ENCODE results near the gene CFHR5. TPM values are rescaled to one million over a fixed set of nuclear protein-coding genes. Genes with fewer than 3 reads are reported as not detected.
"Not testable (repeated sequence)": the region's sequence is repeated elsewhere in the genome, so short reads cannot be mapped to it uniquely, and the experiment has no call there.

The CFHR5 gene
- not detected for total RNA-seq
- not detected for polyA plus RNA-seq
- long read RNA-seq, donor 1, result 0 reads
- long read RNA-seq, donor 2, result 0 reads
- long read RNA-seq, donor 3, result 0 reads
- long read RNA-seq, donor 4, result 0 reads
- long read RNA-seq, donor 5, result 0 reads
- long read RNA-seq, donor 6, result 0 reads
- long read RNA-seq, donor 7, result 0 reads
- long read RNA-seq, donor 8, result 0 reads
- long read RNA-seq, donor 9, result 0 reads
- long read RNA-seq, donor 10, result 0 reads

DNA sequence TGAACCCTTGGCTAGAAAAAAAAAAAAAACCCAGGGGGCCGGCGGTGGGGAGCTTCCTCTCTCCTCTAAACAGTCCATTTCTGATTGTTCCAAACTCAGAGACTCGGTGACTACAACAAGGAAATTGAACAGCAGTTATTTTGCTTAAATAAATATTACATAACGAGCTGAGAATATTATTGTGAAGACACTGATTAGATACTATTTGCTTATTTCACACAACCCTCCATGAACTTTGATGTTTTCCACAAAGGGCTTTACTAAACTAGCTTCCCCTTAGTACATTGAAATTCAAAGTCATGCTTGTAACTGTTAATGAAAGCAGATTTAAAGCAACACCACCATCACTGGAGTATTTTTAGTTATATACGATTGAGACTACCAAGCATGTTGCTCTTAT, at the start of gene CFHR5:
Gene CFHR5, plus strand, starts transcription at position 279 of the 400 bp plus-strand sequence. Its CDS starts 109 bp downstream, at position 388.
- no peak within 1 kb of the TSS for H3K27ac ChIP-seq
- 58 to 69% (median 59%) methylated on average over 5 of the region's 5 CpGs for WGBS, 4 donors
- no peak for TF ChIP-seq POLR2A (IDR thresholded peaks at IDR 0.05)
- TF ChIP-seq, protein P1, sequence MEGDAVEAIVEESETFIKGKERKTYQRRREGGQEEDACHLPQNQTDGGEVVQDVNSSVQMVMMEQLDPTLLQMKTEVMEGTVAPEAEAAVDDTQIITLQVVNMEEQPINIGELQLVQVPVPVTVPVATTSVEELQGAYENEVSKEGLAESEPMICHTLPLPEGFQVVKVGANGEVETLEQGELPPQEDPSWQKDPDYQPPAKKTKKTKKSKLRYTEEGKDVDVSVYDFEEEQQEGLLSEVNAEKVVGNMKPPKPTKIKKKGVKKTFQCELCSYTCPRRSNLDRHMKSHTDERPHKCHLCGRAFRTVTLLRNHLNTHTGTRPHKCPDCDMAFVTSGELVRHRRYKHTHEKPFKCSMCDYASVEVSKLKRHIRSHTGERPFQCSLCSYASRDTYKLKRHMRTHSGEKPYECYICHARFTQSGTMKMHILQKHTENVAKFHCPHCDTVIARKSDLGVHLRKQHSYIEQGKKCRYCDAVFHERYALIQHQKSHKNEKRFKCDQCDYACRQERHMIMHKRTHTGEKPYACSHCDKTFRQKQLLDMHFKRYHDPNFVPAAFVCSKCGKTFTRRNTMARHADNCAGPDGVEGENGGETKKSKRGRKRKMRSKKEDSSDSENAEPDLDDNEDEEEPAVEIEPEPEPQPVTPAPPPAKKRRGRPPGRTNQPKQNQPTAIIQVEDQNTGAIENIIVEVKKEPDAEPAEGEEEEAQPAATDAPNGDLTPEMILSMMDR (IDR thresholded peaks at IDR 0.05), result no peak
- H3K27me3 ChIP-seq, result no peaks in the 10 kb centered on the region
- H3K4me3 ChIP-seq, result no peak within 1 kb of the TSS
- DNase-seq, result no peak
- H3K36me3 ChIP-seq (replicated peaks in 1 of 2), result no peaks in the 10 kb centered on the region
- intact Hi-C loops (cut with DNase I), result no loop called here
- H3K4me1 ChIP-seq (replicated peaks in 1 of 2), result no peaks in the 10 kb centered on the region
- H3K9me3 ChIP-seq (replicated peaks in 1 of 3), result no peaks in the 10 kb centered on the region

DNA sequence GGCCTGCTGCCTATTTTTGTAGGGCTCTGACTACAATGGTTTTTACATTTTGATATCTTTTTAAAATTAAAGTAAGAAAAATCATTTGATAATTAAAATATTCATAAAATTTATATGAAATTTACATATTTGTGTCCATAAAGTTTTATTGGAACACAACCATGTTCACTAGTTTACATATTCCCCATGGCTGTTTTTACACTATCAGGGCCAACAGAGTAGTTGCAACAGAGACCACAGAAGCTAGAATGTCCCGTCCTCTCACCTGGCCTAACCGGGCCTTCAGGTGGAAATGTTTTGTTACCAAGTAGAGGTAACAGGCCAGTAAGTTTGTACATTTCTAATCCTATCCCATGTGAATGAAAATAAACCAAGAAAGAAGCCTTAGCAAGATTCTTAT, 44.5 kb upstream of the CFHR5 start:
- intact Hi-C loops (cut with DNase I); H3K9me3 ChIP-seq (replicated peaks in 1 of 3); H3K27ac ChIP-seq; H3K4me3 ChIP-seq; H3K27me3 ChIP-seq; H3K4me1 ChIP-seq (replicated peaks in 1 of 2); H3K36me3 ChIP-seq (replicated peaks in 1 of 2); DNase-seq: not testable (repeated sequence)
- 75 to 86% (median 82%) methylated on average over 2 of the region's 2 CpGs for WGBS, 4 donors

DNA sequence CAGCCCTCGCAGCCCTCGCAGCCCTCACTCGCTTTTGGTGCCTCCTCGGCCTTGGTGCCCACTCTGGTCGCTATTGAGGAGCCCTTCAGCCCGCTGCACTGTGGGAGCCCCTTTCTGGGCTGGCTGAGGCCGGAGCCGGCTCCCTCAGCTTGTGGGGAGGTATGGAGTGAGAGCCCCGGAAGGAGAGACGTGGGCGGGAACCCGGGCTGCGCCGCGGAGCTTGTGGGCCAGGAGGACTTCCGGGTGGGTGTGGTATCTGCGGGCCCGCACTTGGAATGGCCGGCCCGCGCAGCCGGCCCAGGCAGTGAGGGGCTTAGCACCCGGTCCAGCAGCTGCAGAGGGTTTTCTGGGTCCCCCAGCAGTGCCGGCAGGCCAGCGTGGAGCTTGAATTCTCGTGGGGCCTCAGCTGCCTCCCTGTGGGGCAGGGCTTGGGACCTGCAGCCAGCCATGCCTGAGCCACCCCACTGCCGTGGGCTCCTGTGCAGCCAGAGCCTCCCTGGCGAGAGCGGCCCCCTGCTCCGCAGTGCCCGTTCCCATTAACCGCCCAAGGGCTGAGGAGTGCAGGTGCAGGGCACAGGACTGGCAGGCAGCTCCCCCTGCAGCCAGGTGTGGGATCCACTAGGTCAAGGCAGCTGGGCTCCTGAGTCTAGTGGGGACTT, 43.7 kb upstream of the CFHR5 start:
- H3K36me3 ChIP-seq (replicated peaks in 1 of 2), result no peaks in the 10 kb centered on the region
- intact Hi-C loops (cut with DNase I), result no loop called here
- no peak for DNase-seq
- no peak overlapping the region for H3K27ac ChIP-seq
- no peaks in the 10 kb centered on the region for H3K4me1 ChIP-seq (replicated peaks in 1 of 2)
- WGBS, 4 donors, result 82 to 91% (median 89%) methylated on average over 14 to 32 of the region's 32 CpGs
- TF ChIP-seq, protein P1 (IDR thresholded peaks at IDR 0.05), result no peak
- TF ChIP-seq POLR2A (IDR thresholded peaks at IDR 0.05), result no peak
- no peaks in the 10 kb centered on the region for H3K9me3 ChIP-seq (replicated peaks in 1 of 3)
- H3K27me3 ChIP-seq, result no peaks in the 10 kb centered on the region
- no peak overlapping the region for H3K4me3 ChIP-seq

DNA sequence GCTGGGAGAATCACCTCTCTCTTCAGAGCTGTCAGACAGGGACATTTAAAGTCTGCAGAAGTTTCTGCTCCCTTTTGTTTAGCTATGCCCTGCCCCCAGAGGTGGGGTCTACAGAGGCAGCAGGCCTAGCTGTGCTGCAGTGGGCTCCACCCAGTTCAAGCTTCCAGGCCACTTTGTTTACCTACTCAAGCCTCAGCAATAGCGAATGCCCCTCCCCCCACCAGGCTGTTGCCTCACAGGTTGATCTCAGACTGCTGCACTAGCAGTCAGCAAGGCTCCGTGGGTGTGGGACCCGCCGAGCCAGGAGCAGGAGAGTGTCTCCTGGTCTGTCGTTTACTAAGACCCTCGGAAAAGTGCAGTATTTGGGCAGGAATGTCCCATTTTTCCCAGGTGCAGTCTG, 35.9 kb upstream of the CFHR5 start:
- H3K27me3 ChIP-seq; DNase-seq; H3K36me3 ChIP-seq (replicated peaks in 1 of 2); H3K4me1 ChIP-seq (replicated peaks in 1 of 2); H3K27ac ChIP-seq; intact Hi-C loops (cut with DNase I); H3K4me3 ChIP-seq; H3K9me3 ChIP-seq (replicated peaks in 1 of 3): not testable (repeated sequence)
- 43 to 71% (median 65%) methylated on average over 1 to 6 of the region's 6 CpGs for WGBS, 4 donors

DNA sequence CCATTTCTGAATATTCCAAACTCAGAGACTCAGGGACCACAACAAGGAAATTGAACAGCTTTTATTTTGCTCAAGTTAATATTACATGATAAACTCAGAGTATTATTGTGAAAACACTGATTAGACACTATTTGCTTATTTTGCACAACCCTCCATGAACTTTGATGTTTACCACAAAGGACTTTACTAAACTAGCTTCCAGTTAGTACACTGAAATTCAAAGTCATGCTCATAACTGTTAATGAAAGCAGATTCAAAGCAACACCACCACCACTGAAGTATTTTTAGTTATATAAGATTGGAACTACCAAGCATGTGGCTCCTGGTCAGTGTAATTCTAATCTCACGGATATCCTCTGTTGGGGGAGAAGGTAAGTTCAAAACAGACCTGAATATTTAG, 33.8 kb upstream of the CFHR5 start, which contains the start of gene CFHR2:
Gene CFHR2, plus strand, starts transcription at position 171 of the 400 bp plus-strand sequence. Its CDS starts 143 bp downstream, at position 314.
- H3K36me3 ChIP-seq (replicated peaks in 1 of 2); intact Hi-C loops (cut with DNase I); H3K4me3 ChIP-seq; H3K4me1 ChIP-seq (replicated peaks in 1 of 2); H3K27me3 ChIP-seq; H3K27ac ChIP-seq; H3K9me3 ChIP-seq (replicated peaks in 1 of 3); DNase-seq: not testable (repeated sequence)
- no CpG with 5 or more reads among the region's 1 CpG for WGBS, 4 donors

All from adrenal gland (tissue), 19 donors.